Measurements from ENCODE around the gene CTNND2.

GRCh38 chr5:11027660-11028059 lies 876.6 kb downstream of the CTNND2 start:
- no peak for TF ChIP-seq CTCF (IDR thresholded peaks at IDR 0.05)
- no peak for TF ChIP-seq POLR2A (IDR thresholded peaks at IDR 0.05)
- no peak for TF ChIP-seq POLR2AphosphoS5 (IDR thresholded peaks at IDR 0.05)
- no peak for TF ChIP-seq EP300 (IDR thresholded peaks at IDR 0.05)
